ENCODE results near the gene PTPRG.

PTPRG gene

DNA sequence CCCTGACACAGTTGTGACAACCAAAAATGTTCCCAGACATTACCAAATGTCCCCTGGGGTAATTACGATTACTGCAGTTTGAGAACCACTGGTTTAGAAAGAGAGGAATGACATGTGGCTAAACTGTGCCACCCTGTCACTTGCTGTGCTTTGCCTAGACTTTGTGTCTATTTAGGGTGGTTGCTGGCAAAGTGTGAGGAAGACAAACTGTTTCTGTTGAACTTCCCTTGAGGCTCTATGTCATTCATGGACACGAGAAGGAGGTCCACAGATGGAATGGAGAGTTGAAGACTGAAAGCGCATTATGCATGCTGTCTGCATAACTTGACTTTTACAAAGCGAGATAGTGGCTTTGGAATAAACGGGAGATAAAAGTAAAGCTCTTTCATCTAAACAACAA, 495.3 kb downstream of the PTPRG start:
- Mint-ChIP-seq H3K27ac (no peak overlapping the region), H3K9me3 (no peaks in the 10 kb centered on the region), H3K27me3 (no peaks in the 10 kb centered on the region), H3K4me1 (no peaks in the 10 kb centered on the region), H3K36me3 (ENCODE audit: low read depth) (no peaks in the 10 kb centered on the region), H3K4me3 (no peak overlapping the region)
- no peak for ATAC-seq
- DNase-seq = no peak

- no peak for DNase-seq
Measured at GRCh38 chr3:62057339-62058047, 496.1 kb downstream of the PTPRG start.

GRCh38 chr3:62065985-62066693, 504.8 kb downstream of the PTPRG start:
- H3K9me3 Mint-ChIP-seq = no peaks in the 10 kb centered on the region
- no peak for DNase-seq
- H3K36me3 Mint-ChIP-seq (ENCODE audit: low read depth) = no peaks in the 10 kb centered on the region

More at GRCh38 chr3:62057339-62058047, 496.1 kb downstream of the PTPRG start:
- ATAC-seq = no peak
- H3K36me3 Mint-ChIP-seq (ENCODE audit: low read depth) = no peaks in the 10 kb centered on the region
- no peaks in the 10 kb centered on the region for H3K4me1 Mint-ChIP-seq
- H3K27ac Mint-ChIP-seq = no peak overlapping the region
- no peak overlapping the region for H3K4me3 Mint-ChIP-seq
- H3K27me3 Mint-ChIP-seq = no peaks in the 10 kb centered on the region
- H3K9me3 Mint-ChIP-seq = no peaks in the 10 kb centered on the region

GRCh38 chr3:62068337-62068736, 507.0 kb downstream of the PTPRG start:
- Mint-ChIP-seq H3K4me3 (no peak overlapping the region), H3K27me3 (peaks cover 2% of the 10 kb centered on the region), H3K9me3 (no peaks in the 10 kb centered on the region), H3K36me3 (ENCODE audit: low read depth) (no peaks in the 10 kb centered on the region), H3K4me1 (no peaks in the 10 kb centered on the region), H3K27ac (no peak overlapping the region)
- DNase-seq (no peak), ATAC-seq (no peak)

More at GRCh38 chr3:62065985-62066693, 504.8 kb downstream of the PTPRG start:
- no peak for ATAC-seq
- no peak overlapping the region for H3K4me3 Mint-ChIP-seq
- peaks cover 2% of the 10 kb centered on the region for H3K27me3 Mint-ChIP-seq
- H3K27ac Mint-ChIP-seq = no peak overlapping the region
- H3K4me1 Mint-ChIP-seq = no peaks in the 10 kb centered on the region

GRCh38 chr3:62070891-62071290, 509.5 kb downstream of the PTPRG start:
- DNase-seq (no peak), ATAC-seq (no peak)
- Mint-ChIP-seq H3K27me3 (peaks cover 2% of the 10 kb centered on the region), H3K4me3 (no peak overlapping the region), H3K27ac (no peak overlapping the region), H3K36me3 (ENCODE audit: low read depth) (no peaks in the 10 kb centered on the region), H3K9me3 (no peaks in the 10 kb centered on the region), H3K4me1 (no peaks in the 10 kb centered on the region)

- Mint-ChIP-seq H3K9me3 (no peaks in the 10 kb centered on the region), H3K27ac (no peak overlapping the region), H3K4me3 (no peak overlapping the region), H3K27me3 (no peaks in the 10 kb centered on the region), H3K36me3 (ENCODE audit: low read depth) (no peaks in the 10 kb centered on the region), H3K4me1 (no peaks in the 10 kb centered on the region)
- DNase-seq (no peak), ATAC-seq (no peak)
Measured at GRCh38 chr3:62073038-62073437, 511.7 kb downstream of the PTPRG start.

DNA sequence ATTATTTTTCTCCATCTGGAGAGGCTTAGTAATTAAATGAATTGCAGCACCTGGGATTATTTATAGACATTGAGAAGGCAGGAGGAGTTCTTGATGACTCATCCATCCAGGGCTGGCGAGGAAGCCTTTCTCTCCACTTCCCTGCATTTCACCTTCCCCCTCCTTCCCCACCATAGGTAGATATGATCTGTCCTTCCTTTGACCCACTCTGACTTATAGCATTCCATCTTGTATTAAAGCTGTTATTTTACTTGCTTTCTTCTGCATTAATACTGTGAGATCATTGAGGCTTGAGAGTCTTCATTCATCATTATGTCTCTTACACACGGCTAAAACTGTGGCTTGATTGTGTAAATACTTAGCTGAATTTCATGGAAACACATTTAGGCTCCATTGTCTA, 523.2 kb downstream of the PTPRG start:
- Mint-ChIP-seq H3K4me1 (no peaks in the 10 kb centered on the region), H3K9me3 (no peaks in the 10 kb centered on the region), H3K27ac (no peak overlapping the region), H3K36me3 (ENCODE audit: low read depth) (no peaks in the 10 kb centered on the region), H3K27me3 (no peaks in the 10 kb centered on the region), H3K4me3 (no peak overlapping the region)
- DNase-seq (no peak), ATAC-seq (no peak)

DNA sequence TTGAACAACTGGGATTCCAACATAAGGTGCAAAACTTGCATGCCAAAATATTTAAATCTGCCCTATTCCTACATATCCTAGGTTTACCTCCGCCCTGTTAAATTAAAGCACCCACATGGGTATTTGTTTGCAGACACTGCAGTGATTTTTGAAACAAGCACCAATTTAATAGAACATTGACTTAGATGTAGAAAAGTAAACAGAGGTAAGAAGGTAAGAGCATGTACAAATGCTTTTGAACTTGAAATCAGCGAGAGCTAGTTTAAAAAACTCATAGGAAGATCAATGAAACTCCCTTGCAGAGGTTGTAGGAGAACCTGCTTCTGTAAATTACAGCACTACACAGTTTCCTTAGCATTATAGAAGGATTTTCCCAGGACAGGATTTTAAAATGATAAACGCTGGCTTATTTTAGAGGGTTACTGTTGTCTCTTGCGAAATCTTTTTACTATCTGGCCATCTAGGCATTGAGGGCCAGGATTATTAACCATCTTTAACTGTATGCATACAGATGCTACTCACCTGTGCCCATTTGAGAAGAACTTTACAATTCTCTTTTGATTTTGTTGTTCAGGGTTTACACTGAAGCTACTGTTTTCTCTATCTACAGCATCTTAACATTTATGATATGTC, 527.2 kb downstream of the PTPRG start:
- Mint-ChIP-seq H3K4me1 (no peaks in the 10 kb centered on the region), H3K27me3 (no peaks in the 10 kb centered on the region), H3K4me3 (no peak overlapping the region), H3K9me3 (no peaks in the 10 kb centered on the region), H3K27ac (no peak overlapping the region), H3K36me3 (ENCODE audit: low read depth) (no peaks in the 10 kb centered on the region)
- DNase-seq (no peak), ATAC-seq (no peak)

GRCh38 chr3:62090066-62090465, 528.7 kb downstream of the PTPRG start:
- no peak overlapping the region for H3K4me3 Mint-ChIP-seq
- no peaks in the 10 kb centered on the region for H3K9me3 Mint-ChIP-seq
- DNase-seq (no peak), ATAC-seq (no peak)
- H3K27me3 Mint-ChIP-seq = no peaks in the 10 kb centered on the region
- no peak overlapping the region for H3K27ac Mint-ChIP-seq
- H3K36me3 Mint-ChIP-seq (ENCODE audit: low read depth) = no peaks in the 10 kb centered on the region
- H3K4me1 Mint-ChIP-seq = no peaks in the 10 kb centered on the region

DNA sequence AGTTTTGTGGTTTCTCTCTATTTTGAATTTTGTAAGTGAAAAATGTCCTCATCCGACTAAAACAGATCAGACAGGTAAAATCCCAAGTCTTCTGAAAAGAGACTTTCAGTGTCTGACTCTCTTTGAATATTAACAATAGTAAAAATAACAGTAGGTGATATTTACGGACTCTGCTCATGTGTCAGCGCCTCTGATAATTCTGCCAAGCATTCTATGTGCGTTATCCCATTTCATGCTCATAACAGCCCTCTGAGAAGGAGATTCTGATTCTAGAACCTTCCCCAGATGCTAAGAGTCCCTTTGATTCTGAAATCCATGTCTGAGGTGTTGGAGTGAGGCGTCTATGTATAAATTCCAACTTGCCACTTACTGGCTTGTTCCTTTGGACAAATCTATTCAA, 529.1 kb downstream of the PTPRG start:
- Mint-ChIP-seq H3K36me3 (ENCODE audit: low read depth) (no peaks in the 10 kb centered on the region), H3K27ac (no peak overlapping the region), H3K4me3 (no peak overlapping the region), H3K9me3 (no peaks in the 10 kb centered on the region), H3K4me1 (no peaks in the 10 kb centered on the region), H3K27me3 (no peaks in the 10 kb centered on the region)
- no peak for DNase-seq
- ATAC-seq = no peak

- Mint-ChIP-seq H3K27me3 (no peaks in the 10 kb centered on the region), H3K4me1 (no peaks in the 10 kb centered on the region), H3K36me3 (ENCODE audit: low read depth) (no peaks in the 10 kb centered on the region), H3K27ac (no peak overlapping the region), H3K9me3 (no peaks in the 10 kb centered on the region), H3K4me3 (no peak overlapping the region)
- DNase-seq (no peak), ATAC-seq (no peak)
Measured at GRCh38 chr3:62093025-62093424, 531.7 kb downstream of the PTPRG start.

- Mint-ChIP-seq H3K27ac (no peak overlapping the region), H3K4me3 (no peak overlapping the region), H3K9me3 (no peaks in the 10 kb centered on the region), H3K36me3 (ENCODE audit: low read depth) (no peaks in the 10 kb centered on the region), H3K4me1 (no peaks in the 10 kb centered on the region), H3K27me3 (no peaks in the 10 kb centered on the region)
- DNase-seq (no peak), ATAC-seq (no peak)
Measured at GRCh38 chr3:62094461-62094860, 533.1 kb downstream of the PTPRG start.

GRCh38 chr3:62095080-62095479, 533.7 kb downstream of the PTPRG start:
- no peak for ATAC-seq
- no peak for DNase-seq
- Mint-ChIP-seq H3K36me3 (ENCODE audit: low read depth) (no peaks in the 10 kb centered on the region), H3K27me3 (no peaks in the 10 kb centered on the region), H3K9me3 (no peaks in the 10 kb centered on the region), H3K27ac (no peak overlapping the region), H3K4me1 (no peaks in the 10 kb centered on the region), H3K4me3 (no peak overlapping the region)

GRCh38 chr3:62095756-62096155, 534.4 kb downstream of the PTPRG start:
- no peaks in the 10 kb centered on the region for H3K9me3 Mint-ChIP-seq
- no peak overlapping the region for H3K4me3 Mint-ChIP-seq
- no peaks in the 10 kb centered on the region for H3K27me3 Mint-ChIP-seq
- DNase-seq (no peak), ATAC-seq (no peak)
- H3K36me3 Mint-ChIP-seq (ENCODE audit: low read depth) = no peaks in the 10 kb centered on the region
- H3K4me1 Mint-ChIP-seq = no peaks in the 10 kb centered on the region
- H3K27ac Mint-ChIP-seq = no peak overlapping the region

- no peak overlapping the region for H3K27ac Mint-ChIP-seq
- ATAC-seq = no peak
- H3K9me3 Mint-ChIP-seq = no peaks in the 10 kb centered on the region
- H3K27me3 Mint-ChIP-seq = no peaks in the 10 kb centered on the region
- H3K36me3 Mint-ChIP-seq (ENCODE audit: low read depth) = no peaks in the 10 kb centered on the region
- no peak overlapping the region for H3K4me3 Mint-ChIP-seq
- DNase-seq = no peak
- H3K4me1 Mint-ChIP-seq = no peaks in the 10 kb centered on the region
Measured at GRCh38 chr3:62096521-62096920, 535.1 kb downstream of the PTPRG start.

Data from activated naive CD8-positive, alpha-beta T cell treated with anti-CD3 and anti-CD28 coated beads, Interleukin-2, amount 50 U/mL, for 24 hours (primary cell).